HEK293 (cell line): Measurements from ENCODE around the gene GTF2F2.

Experiments
- CTCF ChIA-PET: fragments of 350-600 bp; formaldehyde crosslinking; extraction: SDS; loops from one replicate; lab custom pipeline; 2021; ENCODE audit warnings: antibody characterized with exemption; lab: Yijun Ruan, JAX
- POLR2A ChIA-PET: fragments of 300-600 bp; formaldehyde crosslinking; extraction: SDS; loops from one replicate; lab custom pipeline; 2020; ENCODE audit warnings: antibody characterized with exemption, inconsistent platforms; lab: Yijun Ruan, JAX
- H3K27ac ChIP-seq: fragments of 200-500 bp; sonication (Bioruptor generic); 2 replicates; pipeline ENCODE4 v1.5.1; 2014; ENCODE audit warnings: low read depth, low read length, control low read depth, inconsistent platforms; ENCODE audit errors: extremely low read depth
- H3K36me3 ChIP-seq, 2 experiments: fragments of 200-500 bp in 1 of 2; sonication (Bioruptor generic) in 1 of 2; 1 replicate in 1 of 2; 2 replicates in 1 of 2; pipeline ENCODE4 v1.5.1; 2014 to 2017; ENCODE audit warnings: inconsistent platforms in 2 of 2, low read length in 2 of 2; ENCODE audit not compliant: control insufficient read depth in 2 of 2, insufficient read depth in 1 of 2
- H3K4me1 ChIP-seq: fragments of 200-500 bp; sonication (Bioruptor generic); 2 replicates; pipeline ENCODE4 v1.5.1; 2014; ENCODE audit warnings: mild to moderate bottlenecking, low read length, inconsistent platforms; ENCODE audit not compliant: control insufficient read depth, insufficient read depth
- H3K4me3 ChIP-seq: 2 replicates; pipeline ENCODE4 v1.5.1; 2011; ENCODE audit warnings: low read depth, mild to moderate bottlenecking, control low read depth, low read length, moderate library complexity
- H3K9me3 ChIP-seq: fragments of 200-500 bp; sonication (Bioruptor generic); 2 replicates; pipeline ENCODE4 v1.5.1; 2014; ENCODE audit warnings: low read depth, low read length, inconsistent platforms; ENCODE audit not compliant: control insufficient read depth, insufficient read depth
- ATF2 ChIP-seq: fragments of 450-650 bp; formaldehyde crosslinking; IDR thresholded peaks from 2 replicates; pipeline ENCODE4 v1.5.1; 2016; ENCODE audit warnings: missing biosample characterization, missing genetic modification characterization, low read depth
- HOXD13 ChIP-seq: sonication (generic); formaldehyde crosslinking; IDR thresholded peaks from 2 replicates; pipeline ENCODE4 v1.8.0; 2022; ENCODE audit warnings: missing genetic modification reagents, borderline replicate concordance
- PRDM1 ChIP-seq: fragments of 450-650 bp; formaldehyde crosslinking; IDR thresholded peaks from 2 replicates; pipeline ENCODE4; 2016; ENCODE audit warnings: missing biosample characterization, missing genetic modification characterization
- PRDM2 ChIP-seq: fragments of 450-650 bp; formaldehyde crosslinking; IDR thresholded peaks from 2 replicates; pipeline ENCODE4 v1.5.1; 2016; ENCODE audit warnings: missing biosample characterization, missing genetic modification characterization, borderline replicate concordance
- ZBTB20 ChIP-seq: fragments of 450-650 bp; formaldehyde crosslinking; IDR thresholded peaks from 2 replicates; pipeline ENCODE4 v1.5.1; 2016; ENCODE audit warnings: missing biosample characterization, missing genetic modification characterization
- ZNF10 ChIP-seq: fragments of 450-650 bp; formaldehyde crosslinking; IDR thresholded peaks from 2 replicates; pipeline ENCODE4 v1.5.1; 2017; ENCODE audit warnings: missing biosample characterization, missing genetic modification characterization
- ZNF146 ChIP-seq: fragments of 450-650 bp; formaldehyde crosslinking; IDR thresholded peaks from 2 replicates; pipeline ENCODE4 v1.5.1; 2016; ENCODE audit warnings: missing biosample characterization, missing genetic modification characterization
- ZNF302 ChIP-seq: fragments of 450-650 bp; formaldehyde crosslinking; IDR thresholded peaks from 2 replicates; pipeline ENCODE4 v1.5.1; 2016; ENCODE audit warnings: missing biosample characterization, missing genetic modification characterization, low read depth
- ZNF335 ChIP-seq: fragments of 450-650 bp; formaldehyde crosslinking; conservative IDR thresholded peaks from 2 replicates; pipeline ENCODE4 v1.5.1; 2016; ENCODE audit warnings: missing biosample characterization, missing genetic modification characterization
- ZNF362 ChIP-seq: fragments of 450-650 bp; formaldehyde crosslinking; IDR thresholded peaks from 2 replicates; pipeline ENCODE4 v1.5.1; 2016; ENCODE audit warnings: missing biosample characterization, missing genetic modification characterization
- ZNF366 ChIP-seq: fragments of 450-650 bp; formaldehyde crosslinking; conservative IDR thresholded peaks from 2 replicates; pipeline ENCODE4 v1.5.1; 2016; ENCODE audit warnings: missing biosample characterization, missing genetic modification characterization
- ZNF423 ChIP-seq: fragments of 450-650 bp; formaldehyde crosslinking; IDR thresholded peaks from 2 replicates; pipeline ENCODE4 v1.5.1; 2016; ENCODE audit warnings: missing biosample characterization, missing genetic modification characterization
- ZNF513 ChIP-seq: fragments of 450-650 bp; IDR thresholded peaks from 2 replicates; pipeline ENCODE4 v1.5.1; 2018; ENCODE audit warnings: missing biosample characterization, missing genetic modification characterization
- ZNF585B ChIP-seq: fragments of 450-650 bp; formaldehyde crosslinking; IDR thresholded peaks from 2 replicates; pipeline ENCODE4 v1.5.1; 2016; ENCODE audit warnings: missing biosample characterization, missing genetic modification characterization
- ZNF600 ChIP-seq: fragments of 450-650 bp; formaldehyde crosslinking; IDR thresholded peaks from 2 replicates; pipeline ENCODE4 v1.5.1; 2016; ENCODE audit warnings: missing biosample characterization, missing genetic modification characterization
- ZNF629 ChIP-seq: fragments of 450-650 bp; formaldehyde crosslinking; IDR thresholded peaks from 2 replicates; pipeline ENCODE4 v1.5.1; 2017; ENCODE audit warnings: missing biosample characterization, missing genetic modification characterization
- ZNF664 ChIP-seq: fragments of 450-650 bp; formaldehyde crosslinking; IDR thresholded peaks from 2 replicates; pipeline ENCODE4 v1.5.1; 2016; ENCODE audit warnings: missing biosample characterization, missing genetic modification characterization

GTF2F2 gene

GRCh38 chr13:45242070-45242469 is 121.8 kb downstream of the GTF2F2 start:
- POLR2A ChIA-PET = interaction anchor here (0.6 kb wide), 1 partner anchor 42 kb away, joined by 3 read pairs; no protein-coding TSS in a partner anchor
- no peak overlapping the region for H3K27ac ChIP-seq

More at GRCh38 chr13:45242070-45242469, 121.8 kb downstream of the GTF2F2 start:
- Histone ChIP-seq H3K9me3 (no peaks in the 10 kb centered on the region), H3K4me3 (no peak overlapping the region), H3K36me3 (no peaks in the 10 kb centered on the region), H3K4me1 (no peaks in the 10 kb centered on the region)
- TF ChIP-seq ZNF366 (tag by site-specific recombination) (no peak), ATF2 (tag by site-specific recombination) (no peak), PRDM2 (tag by site-specific recombination) (no peak), ZNF423 (tag by site-specific recombination) (no peak), PRDM1 (tag by site-specific recombination) (peak; percentile 87), ZNF629 (0 out of 2 replicates have a peak, but pooled peaks have one; percentile 17), ZNF362 (tag by site-specific recombination) (peak; percentile 98), ZNF146 (tag by site-specific recombination) (no peak), ZNF585B (tag by site-specific recombination) (no peak), ZNF10 (tag by site-specific recombination) (peak; percentile 62), HOXD13 (no peak), ZBTB20 (tag by site-specific recombination) (no peak), ZNF335 (tag by site-specific recombination) (no peak), ZNF513 (tag by site-specific recombination) (no peak), ZNF600 (tag by site-specific recombination) (no peak), ZNF664 (tag by site-specific recombination) (no peak), ZNF302 (no peak)
- CTCF ChIA-PET = interaction anchor here (0.7 to 1.6 kb wide), 3 partner anchors 10 to 105 kb away, joined by 3 to 5 read pairs (median 3); no protein-coding TSS in a partner anchor
